ENCODE results near the gene LRRC10. TPM values are rescaled to one million over a fixed set of nuclear protein-coding genes. Genes with fewer than 3 reads are reported as not detected.
"Not testable (repeated sequence)": the region's sequence is repeated elsewhere in the genome, so short reads cannot be mapped to it uniquely, and the experiment has no call there.

The LRRC10 gene
- total and polyA plus RNA-seq, 4 experiments from 2014 or later, result not detected

- H3K27ac ChIP-seq (ENCODE audit: low read depth, low read length); DNase-seq; H3K27me3 Mint-ChIP-seq; H3K4me3 ChIP-seq (ENCODE audit: low read length in 2 of 2); POLR2A ChIA-PET (ENCODE audit: partially characterized antibody); H3K27ac Mint-ChIP-seq; H3K4me1 Mint-ChIP-seq; H3K4me1 ChIP-seq (ENCODE audit: insufficient read depth, low read length); CTCF ChIA-PET (ENCODE audit: partially characterized antibody); intact Hi-C loops (cut with micrococcal nuclease); H3K9me3 Mint-ChIP-seq; H3K4me3 Mint-ChIP-seq; H3K27me3 ChIP-seq (ENCODE audit: insufficient read depth, low read length); H3K9me3 ChIP-seq (ENCODE audit: control insufficient read depth in 1 of 2, low read length in 2 of 2): not testable (repeated sequence)
- peaks cover 23% of the 10 kb centered on the region for H3K36me3 ChIP-seq (ENCODE audit: insufficient read depth, low read length)
- peaks cover 41 to 44% of the 10 kb centered on the region in 2 donors for H3K36me3 Mint-ChIP-seq
Measured at GRCh38 chr12:69603556-69603955, 7.2 kb downstream of the LRRC10 start.

GRCh38 chr12:69602954-69603353 lies 7.8 kb downstream of the LRRC10 start:
- Histone ChIP-seq H3K27ac (ENCODE audit: low read depth, low read length) (no peak overlapping the region), H3K4me1 (ENCODE audit: insufficient read depth, low read length) (no peaks in the 10 kb centered on the region), H3K27me3 (ENCODE audit: insufficient read depth, low read length) (no peaks in the 10 kb centered on the region), H3K36me3 (ENCODE audit: insufficient read depth, low read length) (peaks cover 29% of the 10 kb centered on the region), H3K4me3 (ENCODE audit: low read length in 2 of 2) (no peak overlapping the region), H3K9me3 (ENCODE audit: control insufficient read depth in 1 of 2, low read length in 2 of 2) (no peaks in the 10 kb centered on the region)
- POLR2A ChIA-PET (ENCODE audit: partially characterized antibody), result no interaction called here
- CTCF ChIA-PET (ENCODE audit: partially characterized antibody), result no interaction called here
- peaks cover 0 to 2% (median 0%) of the 10 kb centered on the region in 8 donors for H3K9me3 Mint-ChIP-seq
- peaks cover 45 to 50% of the 10 kb centered on the region in 2 donors for H3K36me3 Mint-ChIP-seq
- no peak for DNase-seq
- H3K27me3 Mint-ChIP-seq, result no peaks in the 10 kb centered on the region
- peak overlapping the region in 1 of 7 donors; percentile 66 for H3K27ac Mint-ChIP-seq
- peaks cover 0 to 1% (median 0%) of the 10 kb centered on the region in 4 donors for H3K4me1 Mint-ChIP-seq
- H3K4me3 Mint-ChIP-seq, result no peak overlapping the region
- intact Hi-C loops (cut with micrococcal nuclease), result no loop called here

- Mint-ChIP-seq H3K27me3 (no peaks in the 10 kb centered on the region), H3K27ac (peak overlapping the region in 2 of 7 donors; percentile 17 to 67), H3K4me3 (no peak overlapping the region), H3K9me3 (peaks cover 0 to 2% (median 0%) of the 10 kb centered on the region in 8 donors), H3K36me3 (peaks cover 53 to 58% of the 10 kb centered on the region in 2 donors), H3K4me1 (no peaks in the 10 kb centered on the region)
- Histone ChIP-seq H3K9me3 (ENCODE audit: control insufficient read depth in 1 of 2, low read length in 2 of 2) (no peaks in the 10 kb centered on the region), H3K27me3 (ENCODE audit: insufficient read depth, low read length) (no peaks in the 10 kb centered on the region), H3K4me1 (ENCODE audit: insufficient read depth, low read length) (no peaks in the 10 kb centered on the region), H3K4me3 (ENCODE audit: low read length in 2 of 2) (no peak overlapping the region), H3K27ac (ENCODE audit: low read depth, low read length) (no peak overlapping the region), H3K36me3 (ENCODE audit: insufficient read depth, low read length) (peaks cover 36% of the 10 kb centered on the region)
- DNase-seq, result no peak
- intact Hi-C loops (cut with micrococcal nuclease), result no loop called here
- ChIA-PET POLR2A (ENCODE audit: partially characterized antibody) (no interaction called here), CTCF (ENCODE audit: partially characterized antibody) (interaction anchor here (0.6 kb wide), 1 partner anchor 245 kb away, joined by 3 read pairs; no protein-coding TSS in a partner anchor)
Measured at GRCh38 chr12:69601962-69602685, 8.6 kb downstream of the LRRC10 start.

GRCh38 chr12:69600804-69601203 lies 9.9 kb downstream of the LRRC10 start:
- Mint-ChIP-seq H3K4me3 (no peak overlapping the region), H3K36me3 (peaks cover 63 to 69% of the 10 kb centered on the region in 2 donors), H3K27ac (no peak overlapping the region), H3K9me3 (peaks cover 0 to 2% (median 0%) of the 10 kb centered on the region in 8 donors), H3K4me1 (peaks cover 0 to 1% (median under 1%) of the 10 kb centered on the region in 4 donors), H3K27me3 (no peaks in the 10 kb centered on the region)
- CTCF ChIA-PET (ENCODE audit: partially characterized antibody), result interaction anchor here (0.7 kb wide), 1 partner anchor 271 kb away, joined by 3 read pairs; no protein-coding TSS in a partner anchor
- Histone ChIP-seq H3K9me3 (ENCODE audit: control insufficient read depth in 1 of 2, low read length in 2 of 2) (no peaks in the 10 kb centered on the region), H3K4me1 (ENCODE audit: insufficient read depth, low read length) (no peaks in the 10 kb centered on the region), H3K36me3 (ENCODE audit: insufficient read depth, low read length) (peaks cover 40% of the 10 kb centered on the region), H3K27ac (ENCODE audit: low read depth, low read length) (no peak overlapping the region), H3K4me3 (ENCODE audit: low read length in 2 of 2) (no peak overlapping the region), H3K27me3 (ENCODE audit: insufficient read depth, low read length) (no peaks in the 10 kb centered on the region)
- no peak for DNase-seq
- intact Hi-C loops (cut with micrococcal nuclease), result no loop called here
- POLR2A ChIA-PET (ENCODE audit: partially characterized antibody), result interaction anchor here (0.5 kb wide), 1 partner anchor 80 kb away, joined by 3 read pairs; no protein-coding TSS in a partner anchor

- Mint-ChIP-seq H3K27ac (peak overlapping the region in 1 of 7 donors; percentile 36), H3K4me3 (no peak overlapping the region), H3K27me3 (no peaks in the 10 kb centered on the region), H3K4me1 (peaks cover 0 to 3% (median under 1%) of the 10 kb centered on the region in 4 donors), H3K9me3 (no peaks in the 10 kb centered on the region), H3K36me3 (peaks cover 67 to 87% of the 10 kb centered on the region in 2 donors)
- ChIA-PET CTCF (ENCODE audit: partially characterized antibody) (interaction anchor here (0.9 kb wide), 1 partner anchor 42 kb away, joined by 3 read pairs; no protein-coding TSS in a partner anchor), POLR2A (ENCODE audit: partially characterized antibody) (no interaction called here)
- Histone ChIP-seq H3K4me1 (ENCODE audit: insufficient read depth, low read length) (no peaks in the 10 kb centered on the region), H3K36me3 (ENCODE audit: insufficient read depth, low read length) (peaks cover 53% of the 10 kb centered on the region), H3K27ac (ENCODE audit: low read depth, low read length) (no peak overlapping the region), H3K9me3 (ENCODE audit: control insufficient read depth in 1 of 2, low read length in 2 of 2) (no peaks in the 10 kb centered on the region), H3K4me3 (ENCODE audit: low read length in 2 of 2) (no peak overlapping the region), H3K27me3 (ENCODE audit: insufficient read depth, low read length) (no peaks in the 10 kb centered on the region)
- intact Hi-C loops (cut with micrococcal nuclease), result no loop called here
- DNase-seq, result no peak
Measured at GRCh38 chr12:69598174-69598753, 12.4 kb downstream of the LRRC10 start.

- Mint-ChIP-seq H3K9me3 (no peaks in the 10 kb centered on the region), H3K27me3 (no peaks in the 10 kb centered on the region), H3K27ac (no peak overlapping the region), H3K36me3 (peaks cover 61 to 86% of the 10 kb centered on the region in 2 donors), H3K4me1 (peaks cover 0 to 3% (median 1%) of the 10 kb centered on the region in 4 donors), H3K4me3 (no peak overlapping the region)
- H3K27ac ChIP-seq (ENCODE audit: low read depth, low read length), result no peak overlapping the region
- ChIA-PET POLR2A (ENCODE audit: partially characterized antibody) (no interaction called here), CTCF (ENCODE audit: partially characterized antibody) (no interaction called here)
- peaks cover 65% of the 10 kb centered on the region for H3K36me3 ChIP-seq (ENCODE audit: insufficient read depth, low read length)
- H3K27me3 ChIP-seq (ENCODE audit: insufficient read depth, low read length), result no peaks in the 10 kb centered on the region
- no peak overlapping the region for H3K4me3 ChIP-seq (ENCODE audit: low read length in 2 of 2)
- no peaks in the 10 kb centered on the region for H3K4me1 ChIP-seq (ENCODE audit: insufficient read depth, low read length)
- DNase-seq, result no peak
- H3K9me3 ChIP-seq (ENCODE audit: control insufficient read depth in 1 of 2, low read length in 2 of 2), result no peaks in the 10 kb centered on the region
- intact Hi-C loops (cut with micrococcal nuclease), result no loop called here
Measured at GRCh38 chr12:69595689-69596088, 15.0 kb downstream of the LRRC10 start.

GRCh38 chr12:69589082-69589481 lies 21.6 kb downstream of the LRRC10 start:
- H3K27me3 Mint-ChIP-seq, result no peaks in the 10 kb centered on the region
- DNase-seq, result no peak
- peak overlapping the region in 2 of 7 donors; percentile 30 for H3K27ac Mint-ChIP-seq
- peaks cover 41 to 69% of the 10 kb centered on the region in 2 donors for H3K36me3 Mint-ChIP-seq
- intact Hi-C loops (cut with micrococcal nuclease), result loop anchor here (1.0 to 10.0 kb wide), 3 partner anchors 32 to 656 kb away; partner anchors contain the start of gene CNOT2
- H3K36me3 ChIP-seq (ENCODE audit: insufficient read depth, low read length), result peaks cover 67% of the 10 kb centered on the region
- ChIA-PET CTCF (ENCODE audit: partially characterized antibody) (no interaction called here), POLR2A (ENCODE audit: partially characterized antibody) (interaction anchor here (0.6 kb wide), 1 partner anchor 777 kb away, joined by 4 read pairs; no protein-coding TSS in a partner anchor)
- no peak overlapping the region for H3K4me3 ChIP-seq (ENCODE audit: low read length in 2 of 2)
- H3K27me3 ChIP-seq (ENCODE audit: insufficient read depth, low read length), result no peaks in the 10 kb centered on the region
- H3K4me3 Mint-ChIP-seq, result no peak overlapping the region
- H3K9me3 Mint-ChIP-seq, result peaks cover 0 to 4% (median 0%) of the 10 kb centered on the region in 8 donors
- peaks cover 16% of the 10 kb centered on the region for H3K4me1 ChIP-seq (ENCODE audit: insufficient read depth, low read length)
- no peaks in the 10 kb centered on the region for H3K9me3 ChIP-seq (ENCODE audit: control insufficient read depth in 1 of 2, low read length in 2 of 2)
- H3K4me1 Mint-ChIP-seq, result peaks cover 7 to 16% (median 10%) of the 10 kb centered on the region in 4 donors
- H3K27ac ChIP-seq (ENCODE audit: low read depth, low read length), result no peak overlapping the region
